Measurements from ENCODE around the gene GAPDHS.

GRCh38 chr19:35592226-35592625, 59.0 kb downstream of the GAPDHS start:
- TF ChIP-seq, protein P1, sequence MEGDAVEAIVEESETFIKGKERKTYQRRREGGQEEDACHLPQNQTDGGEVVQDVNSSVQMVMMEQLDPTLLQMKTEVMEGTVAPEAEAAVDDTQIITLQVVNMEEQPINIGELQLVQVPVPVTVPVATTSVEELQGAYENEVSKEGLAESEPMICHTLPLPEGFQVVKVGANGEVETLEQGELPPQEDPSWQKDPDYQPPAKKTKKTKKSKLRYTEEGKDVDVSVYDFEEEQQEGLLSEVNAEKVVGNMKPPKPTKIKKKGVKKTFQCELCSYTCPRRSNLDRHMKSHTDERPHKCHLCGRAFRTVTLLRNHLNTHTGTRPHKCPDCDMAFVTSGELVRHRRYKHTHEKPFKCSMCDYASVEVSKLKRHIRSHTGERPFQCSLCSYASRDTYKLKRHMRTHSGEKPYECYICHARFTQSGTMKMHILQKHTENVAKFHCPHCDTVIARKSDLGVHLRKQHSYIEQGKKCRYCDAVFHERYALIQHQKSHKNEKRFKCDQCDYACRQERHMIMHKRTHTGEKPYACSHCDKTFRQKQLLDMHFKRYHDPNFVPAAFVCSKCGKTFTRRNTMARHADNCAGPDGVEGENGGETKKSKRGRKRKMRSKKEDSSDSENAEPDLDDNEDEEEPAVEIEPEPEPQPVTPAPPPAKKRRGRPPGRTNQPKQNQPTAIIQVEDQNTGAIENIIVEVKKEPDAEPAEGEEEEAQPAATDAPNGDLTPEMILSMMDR (IDR thresholded peaks at IDR 0.05), result peak in 5 of 6 experiments; percentile 18 to 43 (median 38)
- TF ChIP-seq POLR2A (IDR thresholded peaks at IDR 0.05), result no peak
